Testis (tissue), 2 donors: Measurements from ENCODE around the gene ALDH1L1.

Source experiments
- CTCF ChIP-seq, 3 experiments: fragments of 450-650 bp in 2 of 3; fragments of 200-600 bp in 1 of 3; sonication (generic) in 1 of 3; IDR thresholded peaks; one replicate each; pipeline ENCODE4 v1.5.1; 2016 to 2019; ENCODE audit warnings: antibody characterized with exemption in 3 of 3, mild to moderate bottlenecking in 2 of 3, moderate library complexity in 1 of 3
- POLR2A ChIP-seq: fragments of 450-650 bp; IDR thresholded peaks from one replicate; pipeline ENCODE4 v1.6.1; 2017; ENCODE audit warnings: antibody characterized with exemption, mild to moderate bottlenecking, moderate library complexity

DNA sequence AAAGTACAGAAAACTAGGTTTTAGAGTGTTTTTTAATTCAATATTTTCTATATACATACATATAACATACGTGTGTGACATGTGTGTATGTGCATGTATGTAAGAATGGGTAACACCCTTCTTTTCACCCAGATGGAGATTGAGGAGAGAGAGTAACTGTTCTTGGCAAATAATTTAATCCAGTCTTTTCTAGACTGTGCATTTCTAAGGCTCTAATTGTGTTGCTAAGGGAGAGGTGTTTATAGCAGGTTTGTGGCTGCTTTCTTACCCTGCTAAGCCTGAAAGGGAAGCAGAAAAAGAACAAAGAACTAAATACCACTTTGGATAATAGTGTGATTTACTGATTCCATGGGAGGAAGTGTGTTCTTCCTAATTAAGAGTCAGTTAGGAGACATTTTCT, 46.0 kb upstream of the ALDH1L1 start:
- TF ChIP-seq CTCF (IDR thresholded peaks at IDR 0.05) (no peak), POLR2A (no peak)
